Measurements from ENCODE around the gene DPH2.
A peak's percentile ranks its signal among the peaks of the same experiment; 100 is the strongest.

DPH2 gene

DNA sequence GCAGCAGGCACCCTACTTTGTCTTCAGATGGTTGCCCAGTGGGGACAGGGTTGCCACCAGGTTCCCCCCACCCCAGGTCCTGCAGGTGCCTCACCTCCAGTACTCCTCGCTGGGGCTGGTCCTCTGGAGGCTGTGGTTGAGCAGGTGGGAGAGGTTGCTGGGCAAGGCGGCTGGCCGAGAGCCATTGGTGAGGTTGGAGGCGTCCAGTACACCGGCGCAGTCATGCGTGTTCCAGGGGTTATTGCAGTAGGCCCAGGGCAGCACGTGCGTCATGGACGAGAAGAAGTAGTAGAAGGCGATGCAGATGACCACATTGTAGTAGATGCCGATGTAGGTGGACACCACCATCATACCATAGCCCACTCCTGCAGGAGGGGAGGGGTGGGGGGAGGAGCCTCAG lies 38.4 kb downstream of the DPH2 start:
- no peak for DNase-seq

DNA sequence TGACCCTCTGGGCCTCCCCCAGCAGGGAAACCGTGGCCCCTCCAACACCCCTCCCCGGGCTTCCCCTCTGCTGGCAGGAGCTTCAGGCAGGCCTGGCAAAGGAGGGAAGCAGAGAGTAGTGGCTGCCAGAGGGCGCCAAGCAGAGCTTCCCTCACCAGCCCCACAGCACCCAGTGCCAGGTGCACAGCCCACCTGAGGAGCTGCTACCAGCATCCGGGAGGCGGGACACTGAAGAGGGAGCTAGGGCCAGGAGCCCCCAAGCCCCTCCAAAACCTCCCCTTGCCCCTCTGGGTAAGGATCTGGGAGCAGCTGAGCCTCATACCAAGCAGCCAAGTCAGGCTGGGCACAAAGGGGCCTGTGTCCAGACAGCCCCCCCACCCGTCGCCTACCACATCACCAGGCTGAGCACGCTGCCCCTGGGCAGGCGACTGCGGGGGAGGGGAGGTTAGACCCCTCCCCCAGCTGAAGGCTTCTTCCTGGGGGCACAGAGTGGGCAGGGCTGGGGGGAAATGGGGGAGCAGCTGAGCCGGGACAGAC lies 41.2 kb downstream of the DPH2 start:
- no peak for DNase-seq

DNA sequence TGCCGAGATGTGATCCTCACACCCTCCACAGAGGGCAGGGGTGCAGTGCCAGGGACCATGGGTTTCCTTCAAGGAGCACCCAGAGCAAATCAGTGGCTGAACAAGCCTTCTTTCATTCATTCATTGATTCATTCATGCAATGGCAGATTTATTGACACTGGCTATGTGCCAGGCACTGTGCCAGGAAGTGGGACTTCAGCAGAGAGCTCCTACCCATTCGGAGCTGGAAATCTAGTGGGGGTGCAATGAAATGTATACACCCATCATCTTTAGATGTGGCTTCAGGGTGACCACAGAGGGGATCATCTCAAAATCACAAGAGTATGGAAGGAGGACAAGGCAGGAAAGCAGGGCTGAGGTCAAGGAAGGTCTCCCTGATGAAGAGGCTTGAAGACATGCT lies 42.6 kb downstream of the DPH2 start:
- no peak for DNase-seq

DNA sequence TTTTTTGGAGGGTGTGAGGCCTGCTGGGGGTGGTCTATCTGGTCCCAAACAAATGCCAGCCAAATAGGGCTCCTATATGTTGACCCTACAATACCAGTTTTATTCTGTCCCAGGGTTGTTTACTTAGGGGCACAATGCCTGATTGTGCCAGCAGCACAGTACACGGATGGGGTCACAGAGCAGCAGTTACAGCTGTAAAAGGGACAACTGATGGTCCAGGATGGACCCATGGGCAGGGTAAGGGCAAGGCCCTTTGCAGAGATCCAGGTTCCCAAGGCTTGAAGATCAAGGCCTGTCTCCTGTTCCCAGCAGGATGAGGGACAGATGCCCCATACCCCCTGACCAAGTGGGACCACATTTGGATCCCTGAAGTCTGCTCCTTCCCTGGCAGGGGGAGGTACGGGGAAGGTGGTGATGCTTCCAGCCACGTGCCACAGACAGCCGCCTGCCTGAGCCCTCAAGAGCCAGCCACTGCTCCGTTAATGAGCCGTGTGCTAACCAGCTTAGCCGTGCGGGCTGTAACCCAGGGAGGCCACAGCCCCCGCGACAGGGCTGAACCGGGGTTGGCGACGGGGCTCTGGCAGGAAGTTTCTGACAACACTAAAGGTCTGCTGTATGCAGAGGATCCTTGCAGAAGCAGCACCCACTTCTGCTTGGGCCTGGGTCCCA lies 43.3 kb downstream of the DPH2 start:
- peak; percentile 84 for DNase-seq

DNA sequence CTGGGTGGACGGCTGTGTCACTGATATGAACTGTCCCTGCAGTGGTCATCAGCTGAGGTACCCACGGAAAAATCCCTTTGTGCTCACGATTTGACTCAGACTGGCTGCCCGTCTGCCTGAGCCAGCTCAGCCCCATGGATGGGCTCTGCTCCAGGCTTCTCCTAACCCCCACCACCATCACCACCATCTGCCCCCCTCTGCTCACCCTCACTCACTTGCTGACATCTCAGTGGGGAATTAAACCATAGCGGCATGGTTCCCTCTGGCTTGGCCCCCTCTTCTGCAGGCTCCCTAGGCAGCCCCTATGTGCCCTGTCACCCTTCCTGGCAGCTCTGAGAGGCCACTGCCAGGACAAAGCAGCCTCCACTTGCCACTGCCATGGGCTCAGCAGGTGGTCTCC lies 44.1 kb downstream of the DPH2 start:
- DNase-seq = no peak

DNA sequence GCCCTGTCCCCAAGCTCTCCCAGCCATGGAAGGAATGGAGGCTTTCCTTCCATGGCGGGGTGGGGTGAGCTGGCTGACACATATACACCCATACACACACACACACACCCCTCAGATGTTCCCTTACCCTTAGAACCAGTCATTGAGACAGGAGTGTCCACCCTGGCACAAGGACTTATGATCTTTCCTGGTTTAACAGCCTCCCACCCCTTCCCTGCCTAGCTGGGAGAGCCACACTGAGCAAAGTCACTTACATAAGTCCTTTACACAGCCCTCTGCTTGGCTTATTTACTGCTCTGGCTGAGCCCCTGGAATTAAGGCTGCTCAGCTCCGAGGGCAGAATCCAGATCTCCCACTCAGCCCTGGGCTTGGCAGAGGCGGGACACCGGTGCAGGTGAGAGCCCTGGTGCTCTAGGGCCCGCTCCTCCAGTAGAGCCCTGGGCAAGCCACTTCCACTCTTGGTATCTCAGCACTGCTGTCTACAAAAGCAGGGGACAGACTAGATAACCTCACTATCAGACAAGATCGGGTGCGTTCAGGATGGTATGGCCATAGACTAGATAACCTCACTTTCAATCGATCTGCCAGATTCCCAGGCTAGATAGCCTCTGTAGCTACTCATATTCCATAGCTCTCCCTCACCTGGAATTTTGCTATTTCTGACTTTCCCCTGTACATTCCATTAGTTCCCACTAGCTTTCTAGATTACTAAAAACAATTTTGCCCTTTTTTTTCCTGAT lies 44.7 kb downstream of the DPH2 start:
- DNase-seq = no peak

DNA sequence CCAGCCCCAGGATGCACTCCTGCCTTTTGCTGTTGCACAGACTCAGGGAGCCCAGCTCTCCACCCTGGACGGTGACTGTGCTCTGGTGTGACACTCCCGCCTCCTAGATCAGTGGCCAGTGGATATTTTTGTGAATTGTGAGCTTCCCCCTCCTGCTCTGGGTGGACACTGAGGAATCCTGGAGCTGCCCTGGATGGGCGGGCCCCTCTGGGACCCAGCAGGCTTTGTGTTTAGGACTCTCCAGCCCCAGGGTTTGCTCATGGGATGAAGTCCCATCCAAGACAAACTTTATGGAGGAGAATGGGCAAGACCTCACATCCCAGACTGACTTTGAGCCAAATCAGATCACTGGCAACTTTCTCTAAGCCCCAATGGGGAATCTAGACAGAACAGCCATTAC lies 45.4 kb downstream of the DPH2 start:
- no peak for DNase-seq

DNA sequence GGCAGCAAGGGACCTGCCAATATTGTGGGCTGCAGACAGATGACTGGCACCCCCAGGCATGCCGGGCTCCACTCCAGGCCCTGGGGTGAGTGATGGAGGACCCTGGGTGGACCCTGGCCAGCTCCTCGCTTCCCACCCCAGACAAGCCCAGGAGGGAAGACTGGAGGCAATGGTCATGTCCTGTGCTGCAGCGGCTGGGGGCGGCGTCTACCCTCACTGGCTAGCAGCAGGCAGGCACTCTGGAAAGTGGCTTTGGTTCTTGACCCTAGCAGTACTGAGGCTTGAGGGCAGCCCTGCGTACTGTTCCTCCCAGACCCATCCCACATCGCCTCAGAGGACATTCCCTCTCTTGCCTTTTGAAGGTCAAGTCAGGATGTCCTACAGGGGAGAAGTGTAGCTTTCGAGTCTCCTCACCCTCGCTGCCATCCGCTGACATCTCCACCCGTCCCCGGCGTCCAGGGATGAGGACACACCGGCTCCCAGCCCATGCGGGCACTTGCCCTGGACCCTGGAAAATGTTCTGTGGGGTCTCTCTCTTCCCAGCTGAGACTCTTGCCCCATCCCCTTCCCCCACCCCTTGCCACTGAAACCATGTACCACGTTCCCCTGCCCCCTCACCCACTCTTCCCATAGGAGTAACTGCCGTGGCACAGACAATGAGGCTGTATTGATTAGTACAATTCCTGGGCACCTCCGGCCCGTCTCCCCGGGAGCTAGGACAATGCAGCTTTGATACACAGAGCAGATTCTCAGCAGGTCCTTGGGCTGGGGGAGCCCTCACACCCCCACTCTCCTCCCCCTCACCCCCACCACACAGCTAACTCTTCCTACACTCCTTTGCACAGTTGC lies 46.5 kb downstream of the DPH2 start:
- DNase-seq = no peak

DNA sequence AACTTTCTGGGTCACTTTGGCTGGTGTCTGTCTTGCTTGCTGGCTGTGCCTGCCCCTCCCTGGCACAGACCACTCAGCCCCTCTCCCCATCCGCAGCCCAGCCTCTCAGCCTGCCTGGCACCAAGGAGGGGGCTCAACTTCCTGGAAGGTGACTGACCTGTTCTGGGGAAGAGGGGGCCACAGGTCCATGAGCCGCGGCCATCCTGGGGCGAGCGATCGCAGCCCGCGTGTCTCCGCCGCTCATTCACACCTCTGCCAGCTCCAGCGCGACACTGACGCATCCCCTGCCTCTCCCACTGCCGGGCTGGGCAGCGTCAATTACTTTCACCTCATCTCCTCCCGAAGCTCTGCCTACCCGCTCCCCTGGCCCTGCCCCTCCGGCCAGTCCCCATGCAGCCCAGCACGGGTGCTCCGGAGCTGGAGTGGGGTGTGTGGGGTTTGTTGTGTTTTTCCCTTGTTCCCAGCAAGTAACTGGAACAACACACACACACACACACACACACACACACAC lies 47.1 kb downstream of the DPH2 start:
- DNase-seq = peak; percentile 75

DNA sequence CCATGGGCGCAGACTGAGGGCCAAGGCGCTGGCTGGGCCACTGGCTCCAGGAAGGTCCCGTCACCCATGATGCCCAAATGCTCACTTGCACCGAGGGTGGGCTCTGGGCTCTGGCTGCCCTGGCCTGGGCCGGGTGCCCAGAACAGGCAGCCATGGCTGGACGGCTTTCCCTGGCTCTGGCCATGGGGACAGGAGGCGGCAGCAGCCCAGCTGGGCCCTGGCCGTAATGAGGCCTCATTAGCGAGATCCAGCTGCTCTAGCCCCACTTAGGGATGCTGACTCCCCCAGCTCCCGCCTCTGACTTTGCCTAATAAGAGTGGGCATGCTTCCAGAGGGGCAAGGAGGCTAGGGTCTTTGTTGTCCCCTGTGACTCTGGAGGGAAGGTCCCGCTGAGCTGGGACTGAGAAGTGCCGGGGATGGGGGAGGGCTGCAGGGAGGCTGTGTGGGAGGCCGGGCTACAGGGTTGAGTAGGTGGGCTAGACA lies 49.7 kb downstream of the DPH2 start:
- DNase-seq = peak; percentile 95

DNA sequence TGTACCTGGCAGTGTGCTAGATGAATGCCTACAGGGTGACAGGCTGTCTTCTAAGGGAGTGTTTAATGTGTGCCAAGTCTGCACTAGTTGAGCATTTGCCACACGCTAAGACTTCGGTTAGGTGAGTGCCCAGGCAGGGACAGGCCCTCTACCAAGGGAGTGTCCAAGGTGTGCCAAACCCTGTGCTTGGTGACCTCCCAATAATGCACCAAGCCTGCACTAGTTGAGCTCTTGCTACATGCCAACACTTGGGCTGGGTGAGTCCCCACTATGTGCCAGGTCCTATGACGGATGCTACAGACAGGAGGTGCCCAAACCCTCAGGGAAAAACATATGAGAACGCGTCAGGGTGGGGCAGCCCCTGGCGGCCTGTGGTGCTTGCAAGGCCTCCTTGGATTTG lies 50.7 kb downstream of the DPH2 start:
- no peak for DNase-seq

DNA sequence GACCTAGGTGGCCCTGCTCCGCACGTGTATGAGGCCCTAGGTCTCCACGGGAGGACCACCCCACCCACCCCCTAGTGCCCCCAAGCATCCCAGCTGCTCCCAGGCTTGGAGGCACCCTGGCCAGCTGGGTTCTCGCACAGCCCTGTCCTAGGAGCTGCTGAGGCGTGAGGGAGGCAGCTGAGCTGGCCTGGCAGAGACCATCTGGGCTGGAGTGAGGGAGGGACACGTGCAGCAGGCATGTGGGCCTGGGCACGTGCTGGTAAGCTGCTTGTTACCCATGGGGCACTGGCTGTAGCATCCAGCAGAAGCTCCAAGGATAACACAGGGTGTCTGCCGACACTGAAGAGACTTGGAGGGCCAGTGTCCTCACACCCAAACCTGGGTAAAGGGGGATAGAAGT lies 51.3 kb downstream of the DPH2 start:
- DNase-seq = peak; percentile 56

DNA sequence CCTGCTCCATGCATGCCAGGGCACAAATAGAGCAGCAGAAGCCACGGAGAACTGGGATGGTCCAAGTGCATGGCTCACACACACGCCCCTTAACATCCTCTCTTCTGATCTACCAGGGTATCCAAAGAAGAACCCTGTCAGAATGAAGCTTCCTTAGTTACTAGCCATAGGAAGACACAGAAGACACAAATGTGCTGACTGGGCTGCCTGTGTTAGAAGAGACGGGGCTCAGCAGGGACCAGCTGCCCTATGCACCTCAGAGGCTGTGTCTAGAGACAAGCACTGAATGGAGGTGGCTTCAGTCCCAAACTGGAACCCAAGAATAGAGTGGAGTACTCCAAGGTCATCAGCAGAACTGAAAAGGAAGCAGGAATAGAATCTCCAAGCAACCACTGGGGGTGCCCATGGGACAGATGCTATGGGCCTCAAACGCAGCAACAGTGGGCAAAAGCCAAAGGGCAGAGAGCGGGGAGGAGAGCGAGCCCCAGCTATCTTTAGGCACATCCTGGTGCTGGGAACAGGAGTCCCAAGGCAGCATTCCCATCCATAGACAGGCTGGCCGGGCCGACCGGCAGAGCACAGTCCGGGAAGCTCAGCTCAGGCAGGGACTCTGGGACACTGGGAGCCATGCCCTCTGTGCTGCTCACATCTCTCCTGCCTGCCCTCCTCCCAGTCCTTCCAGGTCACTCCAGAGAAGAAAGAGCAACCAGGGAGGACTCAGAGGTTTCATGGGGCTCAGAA lies 51.9 kb downstream of the DPH2 start:
- no peak for DNase-seq

Measured in eye (tissue), 1 donor.